ENCODE data around the gene CD79B.
"Not testable (repeated sequence)": the region's sequence is repeated elsewhere in the genome, so short reads cannot be mapped to it uniquely, and the experiment has no call there.

The CD79B gene

DNA sequence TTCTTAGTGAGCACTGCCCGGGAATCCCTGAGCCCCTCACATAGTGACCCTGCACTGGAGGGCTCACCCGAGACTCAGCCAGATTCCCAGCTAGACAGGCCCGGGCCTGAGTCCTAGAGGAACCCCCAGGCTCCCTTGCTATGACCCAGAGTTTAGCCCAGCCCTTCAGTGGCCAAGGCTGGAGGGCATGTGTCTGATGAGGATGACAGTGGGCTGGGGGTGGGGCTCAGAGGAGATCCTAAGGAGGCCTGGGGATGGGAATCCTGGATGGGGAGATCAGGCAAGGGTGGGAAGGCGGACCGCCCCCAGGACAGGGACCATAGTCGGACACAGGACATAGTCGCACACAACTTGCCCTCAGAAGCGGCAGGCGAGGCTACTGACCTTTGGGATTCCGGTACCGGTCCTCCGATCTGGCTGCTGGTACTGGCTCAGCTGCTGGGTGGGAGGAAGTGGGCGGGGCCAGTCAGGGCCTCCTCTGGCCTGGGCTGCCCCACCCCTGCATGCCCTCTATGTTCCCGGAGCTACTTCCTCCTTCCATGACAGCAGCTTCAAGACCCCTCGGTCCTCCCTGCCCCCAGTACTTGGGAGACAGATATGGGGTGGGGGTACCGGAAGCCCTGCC lies 1.1 kb downstream of the CD79B start:
- DNase-seq (ENCODE audit: low read depth), result no peak

- no peak for DNase-seq (ENCODE audit: low read depth)
Observed at GRCh38 chr17:63929860-63930766, 2.0 kb downstream of the CD79B start.

- DNase-seq (ENCODE audit: low read depth), result no peak
Observed at GRCh38 chr17:63928966-63929695, 3.0 kb downstream of the CD79B start.

DNA sequence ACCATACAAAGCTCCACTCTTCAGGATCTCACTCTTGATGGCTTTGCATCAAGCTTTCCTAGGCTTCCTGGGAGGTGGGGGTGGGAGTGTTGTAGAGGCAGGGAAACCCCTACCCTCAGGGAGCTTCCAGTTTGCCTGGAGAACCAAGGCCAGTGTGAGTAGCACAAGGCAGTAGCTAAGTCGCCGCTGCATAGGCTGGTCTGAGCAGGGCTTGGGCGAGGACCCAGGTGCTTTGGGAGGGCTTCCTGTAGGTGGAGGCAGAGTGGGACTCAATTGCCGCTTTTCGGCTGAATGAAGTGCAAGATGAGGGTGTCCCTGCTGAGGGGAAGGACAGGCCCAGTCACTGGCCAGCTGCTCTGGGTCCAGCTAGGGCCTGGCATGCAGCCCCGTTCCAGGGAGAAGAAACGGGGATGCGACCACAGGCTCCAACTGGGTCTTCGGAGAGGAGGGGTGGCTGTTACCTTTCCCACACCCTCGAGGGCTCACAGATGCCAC lies 3.9 kb downstream of the CD79B start:
- no peak for DNase-seq (ENCODE audit: low read depth)

DNA sequence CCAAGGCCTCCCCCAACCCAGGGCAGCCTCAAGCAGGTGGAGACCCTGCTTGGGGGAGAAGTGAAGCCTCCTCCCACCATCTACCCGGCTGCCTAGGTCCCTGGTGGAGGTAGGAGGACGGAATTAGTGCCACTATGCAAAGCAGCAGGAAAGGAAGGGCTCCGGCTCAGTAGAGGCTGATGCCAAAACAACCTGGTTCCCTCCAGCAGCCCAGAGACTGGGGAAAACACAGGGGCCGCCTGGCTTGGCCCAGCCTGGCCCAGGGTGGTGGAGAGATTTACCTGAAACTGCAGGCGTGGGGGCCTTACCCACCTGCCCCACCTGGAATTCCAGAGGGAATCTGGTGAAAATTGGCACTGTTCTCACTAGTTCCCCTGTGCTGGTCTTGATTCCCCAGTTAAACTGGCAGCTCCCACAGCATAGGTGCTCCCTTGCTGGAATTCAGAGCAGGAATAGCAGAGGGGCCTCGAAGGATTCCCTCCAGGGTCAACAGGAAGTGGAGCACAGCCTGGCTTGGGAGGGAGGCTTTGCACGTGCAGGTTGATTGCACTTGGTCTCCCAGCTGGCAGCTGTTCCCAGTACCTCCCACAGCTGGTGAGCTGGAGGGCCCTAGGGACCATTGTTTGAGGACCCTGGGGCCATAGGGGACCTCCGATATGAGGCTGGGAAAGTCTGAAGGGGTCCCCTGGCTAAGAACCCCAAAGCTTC lies 4.5 kb downstream of the CD79B start:
- DNase-seq (ENCODE audit: low read depth), result no peak

DNA sequence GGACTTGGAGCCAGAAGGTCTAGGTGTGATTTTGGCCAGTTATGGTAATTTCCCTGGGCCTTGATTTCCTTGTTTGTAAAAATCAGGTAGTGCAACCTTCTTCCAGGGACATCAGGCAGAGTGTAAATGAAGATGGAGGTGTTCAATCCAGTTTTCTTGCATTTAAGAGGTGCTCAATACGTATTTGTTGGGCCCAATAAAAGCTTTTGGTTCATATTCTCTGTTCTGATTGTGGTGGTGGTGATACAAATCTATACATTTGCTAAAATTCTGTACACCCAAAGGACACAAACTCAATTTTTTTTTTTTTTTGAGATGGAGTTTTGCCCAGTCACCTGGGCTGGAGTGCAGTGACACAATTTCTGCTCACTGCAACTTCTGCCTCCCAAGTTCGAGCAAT lies 6.0 kb downstream of the CD79B start:
- no peak for DNase-seq (ENCODE audit: low read depth)

DNA sequence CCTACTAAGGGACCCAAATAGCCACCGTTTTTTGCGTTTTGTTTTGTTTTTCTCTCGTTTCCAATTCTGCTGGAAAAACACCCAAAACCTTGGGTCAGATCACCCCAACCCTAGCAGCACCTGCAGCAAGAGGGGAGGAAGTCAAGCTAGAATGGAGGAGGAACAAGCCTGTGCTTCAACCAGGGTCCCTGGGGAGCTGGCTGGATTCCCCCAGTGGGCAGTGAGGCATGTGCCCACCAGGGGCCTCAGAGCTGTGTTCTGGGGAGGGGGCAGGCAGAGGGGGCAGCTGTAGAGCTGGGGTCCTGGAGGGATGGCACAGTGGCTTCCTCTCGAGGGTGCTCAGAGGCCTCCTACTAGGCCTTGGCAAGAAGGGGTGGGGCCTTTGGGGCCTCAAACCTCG lies 6.5 kb downstream of the CD79B start:
- DNase-seq (ENCODE audit: low read depth), result no peak

DNA sequence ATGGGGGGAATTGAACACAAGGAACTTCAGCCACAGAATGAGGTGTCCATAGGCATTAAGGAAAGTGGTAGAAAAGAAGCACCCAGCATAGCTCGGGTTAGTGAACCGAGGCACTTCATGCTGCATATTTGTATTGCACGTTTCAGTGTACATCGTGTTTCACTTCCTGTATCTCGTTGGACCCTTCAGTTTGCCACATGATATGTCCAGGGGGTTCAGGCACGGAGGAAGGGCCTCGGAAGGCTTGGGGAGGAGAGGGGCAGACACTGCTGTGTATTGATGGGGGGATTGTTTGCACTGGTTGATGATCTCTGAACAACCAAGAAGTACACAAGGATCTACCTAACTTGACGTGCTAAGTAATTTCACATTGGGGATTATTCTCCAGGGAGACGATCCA lies 9.7 kb downstream of the CD79B start:
- DNase-seq (ENCODE audit: low read depth), result not testable (repeated sequence)

DNA sequence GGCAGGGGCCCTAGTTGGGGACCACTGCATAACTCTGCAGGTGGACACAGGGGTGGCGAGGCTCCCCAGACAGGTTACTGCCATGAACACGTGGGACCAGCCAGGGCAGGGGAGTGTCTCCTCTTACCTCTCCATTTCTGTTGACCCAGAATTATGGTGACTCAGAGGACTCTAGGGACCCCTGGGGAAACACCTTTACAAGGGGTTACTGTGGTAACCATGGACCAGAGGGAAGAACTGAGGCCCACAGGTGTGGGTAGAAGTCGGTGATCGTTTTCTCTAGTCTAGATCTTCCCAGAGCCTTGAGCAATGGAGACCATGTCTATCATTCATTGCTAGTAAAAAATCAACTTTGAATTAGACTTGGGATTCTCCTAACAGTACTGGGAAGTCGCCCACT lies 11.4 kb downstream of the CD79B start:
- DNase-seq (ENCODE audit: low read depth), result not testable (repeated sequence)

- DNase-seq (ENCODE audit: low read depth), result not testable (repeated sequence)
Observed at GRCh38 chr17:63920050-63920449, 12.1 kb downstream of the CD79B start.

DNA sequence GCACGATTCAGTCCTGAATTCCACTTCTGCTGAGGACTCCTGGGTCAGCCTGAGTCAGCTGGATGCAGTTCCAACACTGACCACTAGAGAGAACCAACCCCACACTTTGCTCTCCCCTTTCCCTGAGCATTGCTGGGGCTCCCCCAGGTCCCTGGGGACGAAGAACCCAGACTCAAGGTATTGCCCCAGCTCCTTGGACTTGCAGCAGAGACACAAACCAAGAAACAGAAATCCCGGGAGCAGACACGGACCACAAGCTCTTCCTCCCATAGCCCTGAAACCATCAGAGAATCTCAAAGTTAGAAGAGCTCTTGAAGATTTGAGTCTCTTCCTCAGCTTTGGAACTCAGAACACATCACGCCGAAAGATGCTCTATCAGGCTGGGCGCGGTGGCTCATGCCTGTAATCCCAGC lies 12.8 kb downstream of the CD79B start:
- peak; percentile 53 for DNase-seq (ENCODE audit: low read depth)

- DNase-seq (ENCODE audit: low read depth), result not testable (repeated sequence)
Observed at GRCh38 chr17:63918789-63919305, 13.3 kb downstream of the CD79B start, which contains the start of gene GH1. GH1 (minus strand) TSS chr17:63918839; CDS start chr17:63918776, 63 bp downstream.

DNA sequence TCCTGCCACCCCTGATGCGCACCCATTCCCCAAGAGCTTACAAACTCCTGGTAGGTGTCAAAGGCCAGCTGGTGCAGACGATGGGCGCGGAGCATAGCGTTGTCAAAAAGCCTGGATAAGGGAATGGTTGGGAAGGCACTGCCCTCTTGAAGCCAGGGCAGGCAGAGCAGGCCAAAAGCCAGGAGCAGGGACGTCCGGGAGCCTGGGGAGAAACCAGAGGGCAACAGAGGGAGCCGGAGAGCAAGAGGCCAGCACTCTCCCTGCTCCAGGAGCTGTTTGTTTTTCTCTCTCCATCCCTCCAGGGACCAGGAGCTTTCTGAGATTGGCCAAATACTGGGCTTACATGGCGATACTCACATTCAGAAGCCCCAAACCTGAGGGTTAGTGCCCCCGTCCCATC lies 13.8 kb downstream of the CD79B start:
- no peak for DNase-seq (ENCODE audit: low read depth)

GRCh38 chr17:63917646-63918045 lies 14.5 kb downstream of the CD79B start:
- DNase-seq (ENCODE audit: low read depth), result no peak

DNA sequence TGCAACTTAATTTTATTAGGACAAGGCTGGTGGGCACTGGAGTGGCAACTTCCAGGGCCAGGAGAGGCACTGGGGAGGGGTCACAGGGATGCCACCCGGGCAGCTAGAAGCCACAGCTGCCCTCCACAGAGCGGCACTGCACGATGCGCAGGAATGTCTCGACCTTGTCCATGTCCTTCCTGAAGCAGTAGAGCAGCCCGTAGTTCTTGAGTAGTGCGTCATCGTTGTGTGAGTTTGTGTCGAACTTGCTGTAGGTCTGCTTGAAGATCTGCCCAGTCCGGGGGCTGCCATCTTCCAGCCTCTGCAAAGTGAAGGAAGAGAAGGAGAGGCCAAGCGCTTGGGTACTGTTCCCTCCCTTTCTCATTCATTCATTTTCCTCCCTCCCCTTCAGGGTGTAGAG lies 14.9 kb downstream of the CD79B start:
- not testable (repeated sequence) for DNase-seq (ENCODE audit: low read depth)

GRCh38 chr17:63916566-63917185 lies 15.5 kb downstream of the CD79B start:
- no peak for DNase-seq (ENCODE audit: low read depth)

- DNase-seq (ENCODE audit: low read depth), result not testable (repeated sequence)
Observed at GRCh38 chr17:63915753-63916152, 16.4 kb downstream of the CD79B start.

DNA sequence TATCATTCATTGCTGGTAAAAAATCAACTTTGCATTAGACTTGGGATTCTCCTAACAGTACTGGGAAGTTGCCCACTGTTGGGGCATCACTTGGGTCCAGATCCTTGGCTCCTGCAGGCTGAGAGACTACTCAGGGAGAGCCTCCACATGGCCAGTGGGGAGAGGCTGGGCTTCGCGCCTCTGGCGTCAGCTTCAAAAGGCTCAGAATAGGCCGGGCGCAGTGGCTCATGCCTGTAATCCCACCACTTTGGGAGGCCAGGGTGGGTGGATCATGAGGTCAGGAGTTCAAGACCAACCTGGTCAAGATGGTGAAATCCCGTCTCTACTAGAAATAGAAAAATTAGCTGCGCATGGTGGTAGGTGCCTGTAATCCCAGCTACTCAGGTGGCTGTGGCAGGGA lies 17.7 kb downstream of the CD79B start:
- no peak for DNase-seq (ENCODE audit: low read depth)

DNA sequence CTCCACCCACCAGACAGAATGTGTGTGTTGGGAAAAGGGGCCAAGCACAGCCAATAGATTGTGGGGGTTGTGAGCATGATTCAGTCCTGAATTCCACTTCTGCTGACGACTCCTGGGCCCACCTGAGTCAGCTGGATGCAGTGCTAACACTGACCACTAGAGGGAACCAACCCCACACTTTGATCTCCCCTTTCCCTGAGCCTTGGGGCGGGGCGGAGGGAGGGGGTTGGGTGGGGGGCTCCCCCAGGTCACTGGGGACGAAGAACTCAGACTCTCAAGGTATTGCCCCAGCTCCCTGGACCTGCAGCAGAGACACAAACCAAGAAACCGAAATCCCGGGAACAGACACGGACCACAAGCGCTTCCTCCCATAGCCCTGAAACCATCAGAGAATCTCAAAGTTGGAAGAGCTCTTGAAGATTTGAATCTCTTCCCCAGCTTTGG lies 20.5 kb downstream of the CD79B start:
- DNase-seq (ENCODE audit: low read depth), result no peak

- DNase-seq (ENCODE audit: low read depth), result no peak
Observed at GRCh38 chr17:63911041-63911635, 21.0 kb downstream of the CD79B start, which contains the start of gene CSHL1. CSHL1 (minus strand) TSS chr17:63911258; CDS start chr17:63911196, 62 bp downstream.
